Stimulated activated CD4-positive, alpha-beta T cell treated with anti-CD3 and anti-CD28 coated beads, Interleukin-4, amount 100 ng/mL, for 48 hours (primary cell): Measurements from ENCODE around the gene PIGB.
"Not testable (repeated sequence)": the region's sequence is repeated elsewhere in the genome, so short reads cannot be mapped to it uniquely, and the experiment has no call there.

Experiments
- DNase-seq, 2 donors: peaks; one replicate each; pipeline ENCODE4 v3.0.0-alpha.2; 2020; ENCODE audit warnings: low read depth in 2 of 2

PIGB gene

GRCh38 chr15:55318588-55319494, at the start of gene PIGB, which contains the start of gene PIGBOS1:
PIGB (plus strand) TSS chr15:55319222; CDS start chr15:55319251, 29 bp downstream.
PIGBOS1 (minus strand) TSS chr15:55319123; CDS start chr15:55317792, 1,331 bp downstream.
- DNase-seq, result peak; percentile 59 to 63

GRCh38 chr15:55270291-55270690, 48.7 kb upstream of the PIGB start:
- no peak for DNase-seq

DNA sequence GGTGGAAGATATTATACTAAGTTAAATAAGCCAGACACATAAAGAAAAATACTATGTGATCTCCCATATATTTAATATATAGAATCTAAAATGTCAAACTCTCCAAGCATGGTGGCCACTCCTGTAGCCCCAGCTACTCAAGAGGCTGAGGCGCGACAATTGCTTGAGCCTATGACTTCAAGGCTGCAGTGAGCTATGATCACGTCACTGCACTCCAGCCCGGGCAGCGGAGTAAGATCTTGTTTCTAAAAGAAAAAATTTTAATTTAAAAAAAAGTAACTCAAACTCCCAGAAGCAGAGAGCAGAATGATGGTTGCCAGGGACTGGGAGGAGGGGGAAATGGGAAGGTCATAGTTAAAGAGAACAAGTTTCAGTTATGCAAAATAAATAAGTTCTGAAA, 42.7 kb upstream of the PIGB start:
- DNase-seq, result no peak

DNA sequence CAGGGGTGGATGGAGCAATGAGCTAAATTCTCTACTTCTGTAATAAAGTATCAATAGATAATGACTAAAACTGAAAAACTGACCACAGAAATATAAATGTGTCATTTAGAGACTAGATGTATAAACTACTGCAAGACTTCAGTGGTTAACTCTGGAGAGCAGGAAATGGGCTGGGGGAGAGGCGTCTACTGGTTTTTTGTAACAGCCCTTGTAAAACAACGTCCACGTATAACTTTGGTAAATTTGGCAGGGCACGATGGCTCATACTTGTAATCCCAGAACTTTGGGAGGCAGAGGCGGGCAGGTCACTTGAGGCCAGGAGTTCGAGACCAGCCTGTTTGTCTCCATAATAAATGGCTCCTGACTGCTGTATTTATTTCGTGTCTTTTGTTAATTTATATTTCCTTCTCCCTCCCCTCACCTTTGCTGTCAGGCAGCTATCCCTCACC, 41.9 kb upstream of the PIGB start:
- DNase-seq, result peak; percentile 22 to 54

DNA sequence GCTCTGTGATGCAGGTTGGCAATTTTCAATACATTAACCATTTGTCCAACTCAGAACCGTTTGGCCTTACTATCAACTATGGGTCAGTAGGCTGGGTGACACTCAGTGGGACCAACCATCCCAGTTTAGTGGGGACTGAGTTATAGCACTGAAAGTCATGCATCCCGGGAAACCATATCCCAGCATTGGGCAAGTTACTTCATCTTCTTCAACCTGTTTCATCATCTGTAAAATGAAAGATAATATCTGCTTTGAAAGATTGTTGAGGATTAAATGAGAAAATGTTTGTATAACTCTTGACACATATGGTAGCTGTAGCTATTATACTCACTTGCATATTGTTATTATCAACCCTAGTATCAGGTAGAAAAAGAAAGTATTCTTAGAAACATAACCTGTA, 41.3 kb upstream of the PIGB start:
- DNase-seq, result no peak

DNA sequence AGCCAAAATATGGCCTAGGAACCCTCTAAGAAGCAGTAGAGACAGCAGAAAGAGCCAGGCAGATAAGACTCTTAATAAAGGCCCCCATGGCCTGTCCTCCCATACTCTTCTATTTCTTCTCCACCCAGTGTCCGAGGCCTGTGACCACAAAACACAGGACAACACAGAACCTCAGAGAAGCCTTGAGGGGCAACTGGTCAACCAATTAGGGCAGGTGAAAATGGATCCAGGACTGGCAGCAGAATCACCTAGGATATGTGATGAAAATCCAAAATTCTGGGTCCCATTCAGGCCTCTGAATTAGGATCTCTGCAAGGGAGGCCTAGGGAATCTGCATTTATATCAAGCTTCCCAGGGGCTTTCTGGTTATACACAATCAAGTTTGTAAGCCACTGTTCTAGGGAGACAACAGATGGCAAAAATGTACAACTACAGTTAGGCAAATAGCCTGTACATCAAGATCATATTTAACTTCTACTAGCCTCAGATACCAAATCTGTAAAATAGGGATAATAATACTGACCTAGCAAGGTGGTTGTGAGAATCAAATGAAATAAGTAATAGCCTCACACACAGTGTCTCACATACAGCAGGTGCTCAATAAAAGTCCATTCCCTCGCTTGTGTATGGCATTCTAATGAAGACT, 39.8 kb upstream of the PIGB start:
- DNase-seq, result no peak

- DNase-seq, result peak in 1 of 2 donors; percentile 24
These were observed 39.2 kb upstream of the PIGB start for GRCh38 chr15:55279746-55280351.

DNA sequence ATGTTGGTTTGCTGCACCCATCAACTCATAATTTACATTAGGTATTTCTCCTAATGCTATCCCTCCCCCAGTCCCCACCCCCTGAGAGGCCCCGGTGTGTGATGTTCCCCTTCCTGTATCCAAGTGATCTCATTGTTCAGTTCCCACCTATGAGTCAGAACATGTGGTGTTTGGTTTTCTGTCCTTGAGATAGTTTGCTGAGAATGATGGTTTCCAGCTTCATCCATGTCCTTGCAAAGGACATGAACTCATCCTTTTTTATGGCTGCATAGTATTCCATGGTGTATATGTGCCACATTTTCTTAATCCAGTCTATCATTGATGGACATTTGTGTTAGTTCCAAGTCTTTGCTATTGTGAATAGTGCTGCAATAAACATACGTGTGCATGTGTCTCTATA, 38.4 kb upstream of the PIGB start:
- DNase-seq, result peak in 1 of 2 donors; percentile 18

- no peak for DNase-seq
These were observed 37.3 kb upstream of the PIGB start for GRCh38 chr15:55281517-55282228.

DNA sequence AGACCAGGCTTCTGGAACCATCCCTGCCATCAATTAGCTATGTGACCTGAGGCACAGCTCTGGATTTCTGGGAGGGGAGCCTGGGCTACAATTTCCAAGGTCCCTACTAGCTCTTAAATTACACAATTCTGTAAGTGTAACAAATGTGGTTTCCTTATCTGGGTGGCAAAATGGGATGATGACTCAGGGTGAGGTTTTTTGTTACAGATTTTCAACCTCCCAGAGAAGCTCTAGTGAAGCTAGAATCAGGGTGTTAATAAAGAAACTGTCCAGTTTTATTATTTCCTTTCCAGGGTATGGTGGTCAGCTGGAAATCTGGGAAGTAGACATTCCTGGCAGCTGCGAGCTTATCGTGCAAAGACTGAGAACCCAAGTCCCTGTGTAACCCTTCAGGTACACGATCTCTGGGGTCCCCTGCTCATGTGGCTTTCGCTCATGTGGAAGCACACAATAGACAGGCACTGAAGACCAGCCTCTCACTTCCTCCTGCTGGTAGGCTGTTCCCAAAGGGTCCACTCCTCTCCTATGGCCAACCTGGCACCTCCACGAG, 36.7 kb upstream of the PIGB start:
- DNase-seq, result no peak

- DNase-seq, result no peak
These were observed 35.5 kb upstream of the PIGB start for GRCh38 chr15:55283379-55284147.

GRCh38 chr15:55284426-55284825, 34.6 kb upstream of the PIGB start:
- no peak for DNase-seq

DNA sequence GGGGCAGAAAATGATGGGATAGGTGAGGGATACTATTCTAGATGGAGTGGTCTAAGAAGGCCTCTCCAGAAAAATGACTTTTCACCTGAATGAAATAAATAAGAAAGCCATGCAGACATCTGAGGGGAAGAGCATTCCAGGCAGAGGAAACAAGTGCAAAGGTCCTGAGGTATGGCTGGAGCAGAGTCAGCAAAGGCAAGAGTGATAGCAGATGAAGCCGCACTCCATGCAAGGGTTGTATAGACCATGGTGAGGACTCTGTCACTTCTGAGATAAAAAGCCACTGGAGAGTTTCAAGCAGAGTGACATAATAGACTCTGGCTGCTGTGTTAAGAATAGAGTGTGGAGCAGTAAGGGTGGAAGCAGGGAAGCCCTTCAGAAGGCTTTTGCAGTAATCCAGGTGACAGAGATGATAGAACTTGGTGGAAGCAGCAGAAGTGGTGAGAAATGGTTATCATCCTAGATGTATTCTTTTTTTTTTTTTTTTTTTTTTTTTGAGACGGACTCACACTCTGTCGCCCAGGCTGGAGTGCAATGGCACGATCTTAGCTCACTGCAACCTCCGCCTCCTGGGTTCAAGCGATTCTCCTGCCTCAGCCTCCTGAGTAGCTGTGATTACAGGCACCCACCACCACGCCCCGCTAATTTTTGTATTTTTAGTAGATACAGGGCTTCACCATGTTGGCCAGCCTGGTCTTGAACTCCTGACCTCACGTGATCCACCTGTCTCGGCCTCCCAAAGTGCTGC, 32.4 kb upstream of the PIGB start:
- DNase-seq, result not testable (repeated sequence)

- DNase-seq, result no peak
These were observed 30.9 kb upstream of the PIGB start for GRCh38 chr15:55288006-55288717.

DNA sequence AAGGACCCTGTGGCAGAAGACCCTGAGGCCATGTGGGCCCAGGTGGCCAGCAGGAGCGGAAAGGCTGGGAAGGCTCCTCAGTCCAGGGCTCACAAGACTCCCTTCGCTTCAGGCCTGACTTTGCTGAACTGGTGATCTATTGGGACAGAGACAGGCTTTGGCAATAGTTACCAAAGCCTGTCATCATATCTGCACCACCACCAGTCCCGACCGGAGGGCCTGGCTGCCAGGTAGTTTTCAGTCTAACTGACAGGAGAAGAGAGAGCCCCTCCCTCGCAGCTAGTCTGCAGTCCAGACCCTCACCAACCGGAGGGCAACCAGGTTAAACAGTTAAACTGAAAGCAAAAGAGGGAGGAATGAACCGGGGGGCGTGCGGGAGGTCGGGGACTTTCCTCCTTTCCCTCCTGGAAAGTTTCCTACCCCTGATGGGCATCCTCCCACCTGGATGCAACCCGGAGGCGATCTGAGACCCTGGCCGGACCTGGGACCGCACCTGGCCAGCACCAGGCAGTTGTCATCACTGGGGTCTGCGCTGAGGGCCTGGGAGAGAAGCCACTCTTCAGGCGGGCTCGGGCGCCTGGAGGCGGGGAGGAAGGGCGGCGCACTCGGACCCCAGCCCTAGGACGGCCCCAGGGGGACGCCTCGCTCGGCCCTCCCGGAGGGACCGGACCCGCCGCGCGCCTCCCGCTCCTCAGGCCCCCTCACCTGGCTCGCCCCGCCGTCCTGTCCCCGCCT, 29.8 kb upstream of the PIGB start:
- DNase-seq, result peak in 1 of 2 donors; percentile 30

GRCh38 chr15:55289746-55290527, 29.1 kb upstream of the PIGB start, which contains the start of gene RAB27A:
RAB27A (minus strand) TSS chr15:55289813; CDS start chr15:55234934, 54,879 bp downstream.
- DNase-seq, result peak; percentile 67 to 79

DNA sequence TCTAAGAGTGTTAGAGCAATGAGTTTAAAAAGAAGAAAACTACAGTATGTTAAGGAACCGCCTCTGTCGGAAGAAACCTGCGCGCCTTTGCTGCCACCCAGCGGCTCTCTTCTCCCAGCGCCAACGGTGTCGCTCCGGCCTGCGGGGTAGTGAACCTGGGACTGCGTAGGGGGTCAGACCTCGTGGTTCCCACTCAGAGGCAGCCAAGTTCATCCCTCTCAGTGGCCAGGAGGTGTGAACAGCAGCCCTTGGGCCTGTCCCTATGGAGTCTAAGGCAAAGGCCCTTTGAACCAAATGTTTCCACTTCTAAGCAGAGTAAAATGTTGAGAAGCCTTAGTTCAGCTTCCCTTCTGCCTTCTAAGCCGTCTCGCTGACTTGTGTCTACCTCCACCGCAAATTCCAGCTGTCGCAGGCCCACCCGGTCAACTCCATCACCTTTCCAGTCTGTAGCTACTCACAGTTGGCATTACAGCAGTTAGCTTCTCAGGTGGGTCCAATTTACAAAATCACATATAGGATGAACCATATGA, 28.4 kb upstream of the PIGB start:
- peak; percentile 77 to 80 for DNase-seq
